ENCODE data around the gene KCNK13.

The KCNK13 gene

GRCh38 chr14:90042496-90043252, 19.1 kb upstream of the KCNK13 start:
- H3K9me3 ChIP-seq (ENCODE audit: control insufficient read depth in 1 of 2, low read length in 2 of 2), result peaks cover 0 to 2% of the 10 kb centered on the region in 2 donors
- no peaks in the 10 kb centered on the region for H3K27me3 ChIP-seq (ENCODE audit: low read depth, low read length)
- no peak overlapping the region for H3K27ac ChIP-seq (ENCODE audit: low read length)
- peaks cover 6 to 15% of the 10 kb centered on the region in 2 donors for H3K36me3 ChIP-seq (ENCODE audit: control insufficient read depth in 1 of 2, insufficient read depth in 2 of 2, low read length in 2 of 2)
- no peaks in the 10 kb centered on the region for H3K4me1 ChIP-seq (ENCODE audit: control insufficient read depth in 1 of 2, insufficient read depth in 2 of 2, low read length in 2 of 2)
- H3K4me3 ChIP-seq (ENCODE audit: low read depth in 1 of 2, low read length in 2 of 2), result no peak overlapping the region

GRCh38 chr14:90045616-90046015, 16.2 kb upstream of the KCNK13 start:
- Histone ChIP-seq H3K27me3 (ENCODE audit: low read depth, low read length) (no peaks in the 10 kb centered on the region), H3K4me3 (ENCODE audit: low read depth in 1 of 2, low read length in 2 of 2) (no peak overlapping the region), H3K9me3 (ENCODE audit: control insufficient read depth in 1 of 2, low read length in 2 of 2) (no peaks in the 10 kb centered on the region), H3K27ac (ENCODE audit: low read length) (no peak overlapping the region), H3K4me1 (ENCODE audit: control insufficient read depth in 1 of 2, insufficient read depth in 2 of 2, low read length in 2 of 2) (no peaks in the 10 kb centered on the region), H3K36me3 (ENCODE audit: control insufficient read depth in 1 of 2, insufficient read depth in 2 of 2, low read length in 2 of 2) (peaks cover 6 to 11% of the 10 kb centered on the region in 2 donors)

- no peak overlapping the region for H3K4me3 ChIP-seq (ENCODE audit: low read depth in 1 of 2, low read length in 2 of 2)
- peaks cover 0 to 5% of the 10 kb centered on the region in 2 donors for H3K36me3 ChIP-seq (ENCODE audit: control insufficient read depth in 1 of 2, insufficient read depth in 2 of 2, low read length in 2 of 2)
- no peak overlapping the region for H3K27ac ChIP-seq (ENCODE audit: low read length)
- H3K9me3 ChIP-seq (ENCODE audit: control insufficient read depth in 1 of 2, low read length in 2 of 2), result no peaks in the 10 kb centered on the region
- H3K4me1 ChIP-seq (ENCODE audit: control insufficient read depth in 1 of 2, insufficient read depth in 2 of 2, low read length in 2 of 2), result no peaks in the 10 kb centered on the region
- H3K27me3 ChIP-seq (ENCODE audit: low read depth, low read length), result peaks cover 5% of the 10 kb centered on the region
These were observed 12.4 kb upstream of the KCNK13 start for GRCh38 chr14:90049390-90049789.

- H3K4me3 ChIP-seq (ENCODE audit: low read depth in 1 of 2, low read length in 2 of 2), result no peak overlapping the region
- H3K27me3 ChIP-seq (ENCODE audit: low read depth, low read length), result peaks cover 5% of the 10 kb centered on the region
- no peaks in the 10 kb centered on the region for H3K36me3 ChIP-seq (ENCODE audit: control insufficient read depth in 1 of 2, insufficient read depth in 2 of 2, low read length in 2 of 2)
- H3K4me1 ChIP-seq (ENCODE audit: control insufficient read depth in 1 of 2, insufficient read depth in 2 of 2, low read length in 2 of 2), result no peaks in the 10 kb centered on the region
- H3K27ac ChIP-seq (ENCODE audit: low read length), result no peak overlapping the region
- no peaks in the 10 kb centered on the region for H3K9me3 ChIP-seq (ENCODE audit: control insufficient read depth in 1 of 2, low read length in 2 of 2)
These were observed 11.5 kb upstream of the KCNK13 start for GRCh38 chr14:90050271-90050670.

GRCh38 chr14:90053044-90053443, 8.8 kb upstream of the KCNK13 start:
- Histone ChIP-seq H3K36me3 (ENCODE audit: control insufficient read depth in 1 of 2, insufficient read depth in 2 of 2, low read length in 2 of 2) (no peaks in the 10 kb centered on the region), H3K27ac (ENCODE audit: low read length) (no peak overlapping the region), H3K4me3 (ENCODE audit: low read depth in 1 of 2, low read length in 2 of 2) (no peak overlapping the region), H3K9me3 (ENCODE audit: control insufficient read depth in 1 of 2, low read length in 2 of 2) (no peaks in the 10 kb centered on the region), H3K27me3 (ENCODE audit: low read depth, low read length) (peaks cover 5% of the 10 kb centered on the region), H3K4me1 (ENCODE audit: control insufficient read depth in 1 of 2, insufficient read depth in 2 of 2, low read length in 2 of 2) (no peaks in the 10 kb centered on the region)

- Histone ChIP-seq H3K36me3 (ENCODE audit: control insufficient read depth in 1 of 2, insufficient read depth in 2 of 2, low read length in 2 of 2) (no peaks in the 10 kb centered on the region), H3K27ac (ENCODE audit: low read length) (no peak overlapping the region), H3K27me3 (ENCODE audit: low read depth, low read length) (peaks cover 10% of the 10 kb centered on the region), H3K4me1 (ENCODE audit: control insufficient read depth in 1 of 2, insufficient read depth in 2 of 2, low read length in 2 of 2) (peaks cover 0 to under 1% of the 10 kb centered on the region in 2 donors), H3K4me3 (ENCODE audit: low read depth in 1 of 2, low read length in 2 of 2) (no peak overlapping the region), H3K9me3 (ENCODE audit: control insufficient read depth in 1 of 2, low read length in 2 of 2) (no peaks in the 10 kb centered on the region)
These were observed 7.0 kb upstream of the KCNK13 start for GRCh38 chr14:90054803-90055202.

GRCh38 chr14:90056826-90057225, 5.0 kb upstream of the KCNK13 start:
- no peak overlapping the region for H3K4me3 ChIP-seq (ENCODE audit: low read depth in 1 of 2, low read length in 2 of 2)
- peaks cover 0 to 18% of the 10 kb centered on the region in 2 donors for H3K4me1 ChIP-seq (ENCODE audit: control insufficient read depth in 1 of 2, insufficient read depth in 2 of 2, low read length in 2 of 2)
- no peaks in the 10 kb centered on the region for H3K36me3 ChIP-seq (ENCODE audit: control insufficient read depth in 1 of 2, insufficient read depth in 2 of 2, low read length in 2 of 2)
- H3K27me3 ChIP-seq (ENCODE audit: low read depth, low read length), result peaks cover 18% of the 10 kb centered on the region
- H3K9me3 ChIP-seq (ENCODE audit: control insufficient read depth in 1 of 2, low read length in 2 of 2), result no peaks in the 10 kb centered on the region
- no peak overlapping the region for H3K27ac ChIP-seq (ENCODE audit: low read length)

GRCh38 chr14:90058876-90059458, 2.8 kb upstream of the KCNK13 start:
- H3K9me3 ChIP-seq (ENCODE audit: control insufficient read depth in 1 of 2, low read length in 2 of 2), result no peaks in the 10 kb centered on the region
- no peak overlapping the region for H3K4me3 ChIP-seq (ENCODE audit: low read depth in 1 of 2, low read length in 2 of 2)
- H3K4me1 ChIP-seq (ENCODE audit: control insufficient read depth in 1 of 2, insufficient read depth in 2 of 2, low read length in 2 of 2), result peaks cover 0 to 28% of the 10 kb centered on the region in 2 donors
- no peak overlapping the region for H3K27ac ChIP-seq (ENCODE audit: low read length)
- peaks cover 28% of the 10 kb centered on the region for H3K27me3 ChIP-seq (ENCODE audit: low read depth, low read length)
- no peaks in the 10 kb centered on the region for H3K36me3 ChIP-seq (ENCODE audit: control insufficient read depth in 1 of 2, insufficient read depth in 2 of 2, low read length in 2 of 2)

- H3K27me3 ChIP-seq (ENCODE audit: low read depth, low read length), result peaks cover 28% of the 10 kb centered on the region
These were observed 1.4 kb upstream of the KCNK13 start for GRCh38 chr14:90060312-90060964.

GRCh38 chr14:90060965-90061684, 669 bp upstream of the KCNK13 start:
- H3K9me3 ChIP-seq (ENCODE audit: control insufficient read depth in 1 of 2, low read length in 2 of 2), result no peaks in the 10 kb centered on the region
- no peaks in the 10 kb centered on the region for H3K36me3 ChIP-seq (ENCODE audit: control insufficient read depth in 1 of 2, insufficient read depth in 2 of 2, low read length in 2 of 2)
- peaks cover 28% of the 10 kb centered on the region for H3K27me3 ChIP-seq (ENCODE audit: low read depth, low read length)
- H3K4me1 ChIP-seq (ENCODE audit: control insufficient read depth in 1 of 2, insufficient read depth in 2 of 2, low read length in 2 of 2), result peaks cover 0 to 28% of the 10 kb centered on the region in 2 donors
- H3K4me3 ChIP-seq (ENCODE audit: low read depth in 1 of 2, low read length in 2 of 2), result peak overlapping the region in 1 of 2 donors; percentile 77
- H3K27ac ChIP-seq (ENCODE audit: low read length), result no peak overlapping the region

More at GRCh38 chr14:90060312-90060964, 1.4 kb upstream of the KCNK13 start:
- no peak overlapping the region for H3K27ac ChIP-seq (ENCODE audit: low read length)
- H3K4me1 ChIP-seq (ENCODE audit: control insufficient read depth in 1 of 2, insufficient read depth in 2 of 2, low read length in 2 of 2), result peaks cover 0 to 28% of the 10 kb centered on the region in 2 donors
- H3K36me3 ChIP-seq (ENCODE audit: control insufficient read depth in 1 of 2, insufficient read depth in 2 of 2, low read length in 2 of 2), result no peaks in the 10 kb centered on the region
- no peaks in the 10 kb centered on the region for H3K9me3 ChIP-seq (ENCODE audit: control insufficient read depth in 1 of 2, low read length in 2 of 2)
- H3K4me3 ChIP-seq (ENCODE audit: low read depth in 1 of 2, low read length in 2 of 2), result peak overlapping the region; percentile 38 to 77
